Tibial nerve (tissue), 4 donors: ENCODE measurements around the gene STARD8. TPM values are rescaled to one million over a fixed set of nuclear protein-coding genes. Genes with fewer than 3 reads are reported as not detected.
"Not testable (repeated sequence)": the region's sequence is repeated elsewhere in the genome, so short reads cannot be mapped to it uniquely, and the experiment has no call there.

Source experiments
- DNase-seq, 2 donors: peaks; one replicate each; pipeline ENCODE4 v3.0.0-alpha.2; 2019; ENCODE audit warnings: low spot score in 2 of 2
- H3K27ac ChIP-seq, 4 donors: fragments of 200-600 bp; sonication (generic) in 3 of 4; one replicate each; pipeline ENCODE4 v1.5.1; 2017 to 2019; ENCODE audit warnings: mild to moderate bottlenecking in 1 of 4
- H3K27me3 ChIP-seq, 2 donors: fragments of 200-600 bp; sonication (generic) in 1 of 2; one replicate each; pipeline versions ENCODE4 v1.5.1 to v1.6.0; 2017 to 2019
- H3K36me3 ChIP-seq, 3 donors: fragments of 200-600 bp; sonication (generic); one replicate each; pipeline ENCODE4 v1.5.1; 2018 to 2019
- H3K4me1 ChIP-seq, 4 donors: fragments of 200-600 bp; sonication (generic) in 3 of 4; one replicate each; pipeline ENCODE4 v1.5.1; 2017 to 2019
- H3K4me3 ChIP-seq, 4 donors: fragments of 200-600 bp; sonication (generic) in 3 of 4; one replicate each; pipeline ENCODE4 v1.5.1; 2017 to 2019; ENCODE audit warnings: mild to moderate bottlenecking in 1 of 4, moderate library complexity in 1 of 4
- H3K9me3 ChIP-seq, 4 donors: fragments of 200-600 bp; sonication (generic) in 3 of 4; one replicate each; pipeline ENCODE4 v1.5.1; 2017 to 2019
- EP300 ChIP-seq, 2 donors: sonication (generic); formaldehyde crosslinking; IDR thresholded peaks; one replicate each; pipeline ENCODE4 v1.6.1; 2017; ENCODE audit warnings: antibody characterized with exemption in 2 of 2, mild to moderate bottlenecking in 1 of 2
- POLR2A ChIP-seq, 2 donors: fragments of 450-650 bp; IDR thresholded peaks; one replicate each; pipeline ENCODE4 v1.6.1; 2017; ENCODE audit warnings: antibody characterized with exemption in 2 of 2, mild to moderate bottlenecking in 2 of 2, moderate library complexity in 2 of 2
- WGBS, 2 donors: methylation state at CpG; one replicate each; pipeline ENCODE4 v1.1.5; 2018; 5-methylcytosine and 5-hydroxymethylcytosine counted together
- total RNA-seq, 4 donors: library from RNA; depleted of rRNA; stranded (reverse); fragments of >200 nt; gene quantifications; one replicate each; pipeline ENCODE4 v1.1.0, GENCODE V29; 2016
- TF ChIP-seq, protein P1 (sequence below), 5 experiments: fragments of 200-600 bp in 3 of 5; fragments of 450-650 bp in 2 of 5; sonication (generic) in 3 of 5; IDR thresholded peaks; one replicate each; pipeline ENCODE4 v1.5.1; 2016 to 2019; ENCODE audit warnings: antibody characterized with exemption in 5 of 5, mild to moderate bottlenecking in 3 of 5, moderate library complexity in 2 of 5

Gene STARD8
- total RNA-seq, 4 donors from 2014 or later: 20.7 to 30.8 (median 22.0) TPM

DNA sequence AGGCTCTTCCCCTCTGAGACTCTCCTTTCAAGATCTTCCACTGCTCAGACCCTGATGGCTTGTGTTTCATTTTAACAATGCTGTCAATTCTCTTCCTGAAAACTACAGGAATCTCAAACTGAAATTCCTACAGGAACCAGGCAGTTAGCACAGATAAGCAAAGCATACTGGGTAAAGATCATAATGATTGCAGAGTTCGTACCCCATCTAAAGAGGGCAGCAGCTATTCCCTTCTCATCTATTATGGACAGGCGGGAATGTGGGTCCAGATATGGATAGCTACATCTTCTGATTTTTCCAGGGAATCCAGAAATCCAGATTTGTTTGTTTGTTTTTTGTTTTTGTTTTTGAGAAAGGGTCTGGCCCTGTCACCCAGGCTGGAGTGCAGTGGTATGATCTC lies 83.8 kb downstream of the STARD8 start:
- Histone ChIP-seq H3K27ac (no peak overlapping the region), H3K27me3 (peaks cover 0 to 7% of the 10 kb centered on the region in 2 donors), H3K36me3 (peaks cover 0 to 1% (median 0%) of the 10 kb centered on the region in 3 donors), H3K4me3 (no peak overlapping the region), H3K4me1 (no peaks in the 10 kb centered on the region), H3K9me3 (no peaks in the 10 kb centered on the region)
- no peak for DNase-seq
- WGBS, 2 donors: 56 to 59% methylated on average over 2 of the region's 2 CpGs
- TF ChIP-seq, protein P1, sequence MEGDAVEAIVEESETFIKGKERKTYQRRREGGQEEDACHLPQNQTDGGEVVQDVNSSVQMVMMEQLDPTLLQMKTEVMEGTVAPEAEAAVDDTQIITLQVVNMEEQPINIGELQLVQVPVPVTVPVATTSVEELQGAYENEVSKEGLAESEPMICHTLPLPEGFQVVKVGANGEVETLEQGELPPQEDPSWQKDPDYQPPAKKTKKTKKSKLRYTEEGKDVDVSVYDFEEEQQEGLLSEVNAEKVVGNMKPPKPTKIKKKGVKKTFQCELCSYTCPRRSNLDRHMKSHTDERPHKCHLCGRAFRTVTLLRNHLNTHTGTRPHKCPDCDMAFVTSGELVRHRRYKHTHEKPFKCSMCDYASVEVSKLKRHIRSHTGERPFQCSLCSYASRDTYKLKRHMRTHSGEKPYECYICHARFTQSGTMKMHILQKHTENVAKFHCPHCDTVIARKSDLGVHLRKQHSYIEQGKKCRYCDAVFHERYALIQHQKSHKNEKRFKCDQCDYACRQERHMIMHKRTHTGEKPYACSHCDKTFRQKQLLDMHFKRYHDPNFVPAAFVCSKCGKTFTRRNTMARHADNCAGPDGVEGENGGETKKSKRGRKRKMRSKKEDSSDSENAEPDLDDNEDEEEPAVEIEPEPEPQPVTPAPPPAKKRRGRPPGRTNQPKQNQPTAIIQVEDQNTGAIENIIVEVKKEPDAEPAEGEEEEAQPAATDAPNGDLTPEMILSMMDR (IDR thresholded peaks at IDR 0.05): no peak
- TF ChIP-seq EP300 (IDR thresholded peaks at IDR 0.05): no peak

DNA sequence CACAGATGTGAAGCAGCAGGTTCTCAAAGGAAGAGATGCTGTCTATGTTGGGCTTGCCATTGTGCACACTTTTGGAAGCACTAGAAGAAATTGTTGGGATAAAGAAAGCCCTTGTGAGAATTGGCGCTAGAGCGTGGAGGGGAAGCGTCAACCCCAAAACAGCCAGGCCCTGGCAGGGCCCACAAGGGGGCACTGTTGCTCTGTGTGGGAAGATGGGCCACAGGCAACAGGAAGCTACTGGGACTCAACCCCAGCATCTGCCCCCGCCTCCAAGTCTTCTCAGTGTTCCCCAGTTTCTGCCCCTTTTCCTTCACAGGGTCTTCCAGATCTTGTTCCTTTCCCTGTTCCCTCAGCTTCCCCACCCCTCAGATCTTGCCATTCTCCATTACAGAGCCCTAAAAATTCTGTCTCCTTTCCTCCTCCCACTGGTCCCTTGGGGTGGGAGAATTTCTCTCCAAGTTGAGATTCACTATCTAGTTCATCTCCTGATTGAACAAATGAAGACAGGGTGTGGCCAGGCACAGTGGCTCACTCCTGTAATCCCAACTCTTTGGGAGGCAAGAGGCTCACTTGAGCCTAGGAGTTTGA lies 85.5 kb downstream of the STARD8 start:
- Histone ChIP-seq H3K36me3 (no peaks in the 10 kb centered on the region), H3K4me1 (no peaks in the 10 kb centered on the region), H3K9me3 (no peaks in the 10 kb centered on the region), H3K27ac (no peak overlapping the region), H3K27me3 (peaks cover 0 to 6% of the 10 kb centered on the region in 2 donors), H3K4me3 (no peak overlapping the region)
- 17 to 25% methylated on average over 4 of the region's 4 CpGs for WGBS, 2 donors
- peak; percentile 59 to 71 for DNase-seq
- TF ChIP-seq, protein P1 (IDR thresholded peaks at IDR 0.05): peak; percentile 50 to 77 (median 52)
- no peak for TF ChIP-seq POLR2A (IDR thresholded peaks at IDR 0.05)

DNA sequence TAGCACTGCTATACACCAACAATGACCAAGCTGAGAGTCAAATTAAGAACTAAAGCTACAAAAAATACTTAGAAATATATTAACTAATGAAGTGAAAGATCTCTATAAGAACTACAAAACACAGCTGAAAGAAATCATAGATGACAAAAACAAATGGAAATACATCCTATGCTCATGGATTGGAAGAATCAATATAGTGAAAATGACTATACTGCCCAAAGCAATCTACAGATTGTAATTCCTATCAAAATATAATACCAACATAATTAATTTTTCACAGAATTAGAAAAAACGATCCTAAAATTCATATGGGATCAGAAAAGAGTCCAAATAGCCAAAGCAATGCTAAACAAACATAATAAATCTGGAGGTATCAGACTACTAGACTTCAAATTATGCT lies 87.8 kb downstream of the STARD8 start:
- no peak overlapping the region for H3K27ac ChIP-seq
- no peak for TF ChIP-seq EP300 (IDR thresholded peaks at IDR 0.05)
- no peak overlapping the region for H3K4me3 ChIP-seq
- WGBS, 2 donors: 29 to 39% methylated on average over 1 of the region's 1 CpG
- no peak for DNase-seq
- peaks cover 0 to 6% of the 10 kb centered on the region in 2 donors for H3K27me3 ChIP-seq
- no peaks in the 10 kb centered on the region for H3K9me3 ChIP-seq
- H3K4me1 ChIP-seq: no peaks in the 10 kb centered on the region
- no peaks in the 10 kb centered on the region for H3K36me3 ChIP-seq

DNA sequence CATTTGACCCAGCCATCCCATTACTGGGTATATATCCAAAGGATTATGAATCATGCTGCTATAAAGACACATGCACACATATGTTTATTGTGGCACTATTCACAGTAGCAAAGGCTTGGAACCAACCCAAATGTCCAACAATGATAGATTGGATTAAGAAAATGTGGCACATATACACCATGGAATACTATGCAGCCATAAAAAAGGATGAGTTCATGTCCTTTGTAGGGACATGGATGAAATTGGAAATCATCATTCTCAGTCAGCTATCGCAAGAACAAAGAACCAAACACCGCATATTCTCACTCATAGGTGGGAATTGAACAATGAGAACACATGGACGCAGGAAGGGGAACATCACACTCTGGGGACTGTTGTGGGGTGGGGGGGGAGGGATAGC lies 94.4 kb downstream of the STARD8 start:
- H3K27me3 ChIP-seq, H3K4me3 ChIP-seq, H3K4me1 ChIP-seq, DNase-seq, H3K36me3 ChIP-seq, H3K27ac ChIP-seq, H3K9me3 ChIP-seq: not testable (repeated sequence)
- WGBS, 2 donors: 89 to 91% methylated on average over 3 of the region's 3 CpGs

DNA sequence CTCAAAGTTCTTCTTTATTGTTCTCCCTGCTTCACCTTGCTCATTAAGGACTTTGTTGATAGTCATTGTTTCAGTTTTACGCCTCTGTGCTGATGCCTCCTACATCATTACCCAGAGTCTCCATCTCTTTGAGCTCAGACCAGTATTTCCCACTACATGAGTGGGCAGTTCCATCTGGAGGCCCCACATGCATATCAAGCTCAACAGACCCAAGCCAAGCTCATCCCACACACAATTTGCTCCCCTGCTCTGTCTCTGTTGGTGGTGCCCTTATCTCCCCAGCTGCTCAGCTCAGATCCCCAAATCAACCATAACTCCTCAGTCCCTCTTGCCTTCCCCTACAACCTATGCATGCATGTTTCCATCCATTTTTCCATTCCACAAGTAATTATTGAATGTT lies 96.3 kb downstream of the STARD8 start:
- Histone ChIP-seq H3K4me1 (no peaks in the 10 kb centered on the region), H3K27ac (no peak overlapping the region), H3K4me3 (no peak overlapping the region), H3K36me3 (no peaks in the 10 kb centered on the region), H3K9me3 (no peaks in the 10 kb centered on the region), H3K27me3 (peaks cover 0 to 3% of the 10 kb centered on the region in 2 donors)
- WGBS, 2 donors: 84 to 93% methylated on average over 1 of the region's 1 CpG
- DNase-seq: no peak
- no peak for TF ChIP-seq POLR2A (IDR thresholded peaks at IDR 0.05)
- TF ChIP-seq, protein P1 (IDR thresholded peaks at IDR 0.05): no peak
- TF ChIP-seq EP300 (IDR thresholded peaks at IDR 0.05): no peak

DNA sequence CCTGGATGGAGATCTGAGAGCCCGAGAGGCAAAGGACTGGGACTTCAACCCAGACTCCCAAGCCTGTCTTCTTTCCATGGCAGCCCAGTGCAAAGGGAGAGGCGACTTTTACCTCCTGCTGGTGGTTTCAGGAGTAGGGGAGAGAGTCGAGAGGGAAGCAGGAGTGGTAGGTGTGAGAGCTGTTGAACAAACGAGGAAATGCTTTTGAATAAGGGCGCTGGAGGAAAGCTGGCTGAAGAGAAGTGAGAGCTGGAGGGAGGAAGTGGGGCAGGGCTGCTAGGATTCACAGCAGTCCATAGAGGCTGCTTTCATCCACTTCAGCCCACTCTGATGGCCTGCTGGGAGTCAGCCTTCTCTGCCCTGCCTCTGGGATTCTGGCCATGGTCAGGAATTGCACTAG lies 99.5 kb downstream of the STARD8 start:
- Histone ChIP-seq H3K9me3 (no peaks in the 10 kb centered on the region), H3K4me1 (no peaks in the 10 kb centered on the region), H3K36me3 (no peaks in the 10 kb centered on the region), H3K4me3 (no peak overlapping the region), H3K27ac (no peak overlapping the region), H3K27me3 (peaks cover 0 to 11% of the 10 kb centered on the region in 2 donors)
- TF ChIP-seq POLR2A (IDR thresholded peaks at IDR 0.05) (no peak), EP300 (IDR thresholded peaks at IDR 0.05) (no peak)
- TF ChIP-seq, protein P1 (IDR thresholded peaks at IDR 0.05): no peak
- 44 to 59% methylated on average over 5 of the region's 5 CpGs for WGBS, 2 donors
- DNase-seq: no peak
